GM08714 (cell line): ENCODE results near the gene RTN4R.

Experiments
- H3K4me3 ChIP-seq: fragments of 200-500 bp; sonication (Bioruptor generic); 2 replicates; pipeline ENCODE4 v1.5.1; 2014; ENCODE audit warnings: mild to moderate bottlenecking, low read length, inconsistent platforms
- ZNF274 ChIP-seq: IDR thresholded peaks from 2 replicates; pipeline ENCODE4 v1.6.1; 2012; ENCODE audit warnings: mild to moderate bottlenecking, low read depth, low read length

The RTN4R gene

GRCh38 chr22:20224917-20225692 is 43.0 kb downstream of the RTN4R start:
- no peak for TF ChIP-seq ZNF274

GRCh38 chr22:20224256-20224626 is 43.9 kb downstream of the RTN4R start:
- H3K4me3 ChIP-seq, result no peak overlapping the region
- no peak for TF ChIP-seq ZNF274

More at GRCh38 chr22:20224917-20225692, 43.0 kb downstream of the RTN4R start:
- no peak overlapping the region for H3K4me3 ChIP-seq

- TF ChIP-seq ZNF274, result no peak
- no peak overlapping the region for H3K4me3 ChIP-seq
These were observed 44.5 kb downstream of the RTN4R start for GRCh38 chr22:20223421-20224255.

- no peak for TF ChIP-seq ZNF274
These were observed 45.2 kb downstream of the RTN4R start for GRCh38 chr22:20222764-20223420.

GRCh38 chr22:20221421-20222340 is 46.4 kb downstream of the RTN4R start:
- no peak for TF ChIP-seq ZNF274
- H3K4me3 ChIP-seq, result no peak overlapping the region

More at GRCh38 chr22:20222764-20223420, 45.2 kb downstream of the RTN4R start:
- no peak overlapping the region for H3K4me3 ChIP-seq

- no peak for TF ChIP-seq ZNF274
- H3K4me3 ChIP-seq, result no peak overlapping the region
These were observed 47.5 kb downstream of the RTN4R start for GRCh38 chr22:20220629-20221026.

- no peak overlapping the region for H3K4me3 ChIP-seq
- no peak for TF ChIP-seq ZNF274
These were observed 48.2 kb downstream of the RTN4R start for GRCh38 chr22:20219667-20220628.

GRCh38 chr22:20218987-20219386 is 49.1 kb downstream of the RTN4R start:
- H3K4me3 ChIP-seq, result no peak overlapping the region
- no peak for TF ChIP-seq ZNF274

- no peak for TF ChIP-seq ZNF274
- no peak overlapping the region for H3K4me3 ChIP-seq
These were observed 49.7 kb downstream of the RTN4R start for GRCh38 chr22:20218326-20218872.

- TF ChIP-seq ZNF274, result no peak
- H3K4me3 ChIP-seq, result no peak overlapping the region
These were observed 50.6 kb downstream of the RTN4R start for GRCh38 chr22:20217563-20217962.

- no peak for TF ChIP-seq ZNF274
- H3K4me3 ChIP-seq, result no peak overlapping the region
These were observed 51.1 kb downstream of the RTN4R start for GRCh38 chr22:20216863-20217499.

GRCh38 chr22:20215742-20216141 is 52.4 kb downstream of the RTN4R start:
- H3K4me3 ChIP-seq, result no peak overlapping the region
- TF ChIP-seq ZNF274, result no peak
